NCI-H187 (cell line): ENCODE data around the gene TFDP1.

Experiments
- DNase-seq, 2 experiments: peaks; one replicate each; lab custom pipeline; 2025; lab: John Stamatoyannopoulos, UW

TFDP1 gene

GRCh38 chr13:113666951-113667701, 82.6 kb downstream of the TFDP1 start, which contains the start of gene GRK1:
Gene GRK1, plus strand, starts transcription at chr13:113667219. Its CDS starts 168 bp downstream, at chr13:113667387.
- no peak for DNase-seq

- DNase-seq, result no peak
Observed at GRCh38 chr13:113667771-113668490, 83.4 kb downstream of the TFDP1 start.

DNA sequence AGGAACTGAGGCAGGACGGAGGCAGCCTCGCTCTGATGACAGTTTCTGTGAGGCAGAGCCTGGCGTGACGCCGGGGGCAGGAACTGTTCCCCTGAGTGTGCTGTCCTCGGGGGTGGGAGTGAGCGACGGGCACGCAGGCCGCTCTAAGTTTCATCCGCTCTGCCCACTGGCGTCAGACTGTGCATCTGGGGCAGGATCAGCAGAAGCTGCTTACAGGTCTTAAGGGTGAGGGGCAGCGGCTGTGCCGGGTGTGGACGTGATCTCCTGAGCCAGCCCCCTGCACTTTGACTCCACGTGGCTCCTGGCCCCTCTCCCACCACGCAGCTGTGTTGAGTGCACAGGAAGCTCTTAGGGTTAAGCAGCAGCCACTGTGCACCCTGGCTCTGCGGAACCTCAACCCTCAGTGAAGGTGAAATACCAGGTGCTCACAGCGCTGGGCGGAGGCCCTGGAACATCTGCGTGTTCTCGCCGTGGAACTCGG, 84.0 kb downstream of the TFDP1 start:
- DNase-seq, result no peak

DNA sequence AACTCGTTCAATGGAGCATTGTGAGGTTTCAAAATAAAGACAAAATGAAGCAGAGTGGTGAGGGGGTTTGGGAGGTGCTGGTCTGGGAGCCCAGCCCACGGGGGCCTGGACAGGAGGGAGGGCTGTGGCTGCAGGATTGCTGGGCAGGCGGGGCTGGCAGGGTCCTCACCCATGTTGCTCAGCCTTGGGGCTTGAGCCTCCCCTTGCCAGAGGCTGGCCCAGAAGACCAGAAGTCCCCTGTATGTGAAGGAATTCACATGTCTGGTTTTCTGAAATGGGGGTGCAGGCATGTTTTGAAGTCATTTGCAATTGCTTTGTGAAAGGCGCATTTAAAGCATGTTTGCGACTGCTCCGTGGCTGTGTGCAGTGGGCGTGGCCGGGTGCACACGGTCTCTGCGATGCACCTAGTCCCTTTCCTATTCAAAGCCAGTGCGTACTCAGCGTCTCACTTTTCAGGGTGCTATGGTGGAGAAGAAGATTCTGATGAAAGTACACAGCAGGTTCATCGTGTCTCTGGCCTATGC, 84.7 kb downstream of the TFDP1 start:
- DNase-seq, result no peak

GRCh38 chr13:113669755-113670341, 85.3 kb downstream of the TFDP1 start:
- no peak for DNase-seq

DNA sequence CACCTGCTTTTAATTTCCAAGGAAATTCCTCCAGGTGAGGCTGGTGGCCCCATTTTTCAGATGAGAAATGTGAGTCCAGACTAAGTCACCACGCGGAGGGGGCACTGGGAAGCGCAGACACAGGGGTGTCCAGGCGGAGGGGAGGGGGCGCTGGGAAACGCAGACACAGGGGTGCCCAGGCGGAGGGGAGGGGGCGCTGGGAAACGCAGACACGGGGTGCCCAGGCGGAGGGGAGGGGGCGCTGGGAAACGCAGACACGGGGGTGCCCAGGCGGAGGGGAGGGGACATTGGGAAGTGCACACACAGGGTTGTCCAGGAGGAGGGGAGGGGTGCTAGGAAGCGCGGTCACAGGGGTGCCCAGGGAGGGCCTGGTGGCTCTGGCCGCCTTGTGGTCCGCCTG, 86.0 kb downstream of the TFDP1 start:
- no peak for DNase-seq

DNA sequence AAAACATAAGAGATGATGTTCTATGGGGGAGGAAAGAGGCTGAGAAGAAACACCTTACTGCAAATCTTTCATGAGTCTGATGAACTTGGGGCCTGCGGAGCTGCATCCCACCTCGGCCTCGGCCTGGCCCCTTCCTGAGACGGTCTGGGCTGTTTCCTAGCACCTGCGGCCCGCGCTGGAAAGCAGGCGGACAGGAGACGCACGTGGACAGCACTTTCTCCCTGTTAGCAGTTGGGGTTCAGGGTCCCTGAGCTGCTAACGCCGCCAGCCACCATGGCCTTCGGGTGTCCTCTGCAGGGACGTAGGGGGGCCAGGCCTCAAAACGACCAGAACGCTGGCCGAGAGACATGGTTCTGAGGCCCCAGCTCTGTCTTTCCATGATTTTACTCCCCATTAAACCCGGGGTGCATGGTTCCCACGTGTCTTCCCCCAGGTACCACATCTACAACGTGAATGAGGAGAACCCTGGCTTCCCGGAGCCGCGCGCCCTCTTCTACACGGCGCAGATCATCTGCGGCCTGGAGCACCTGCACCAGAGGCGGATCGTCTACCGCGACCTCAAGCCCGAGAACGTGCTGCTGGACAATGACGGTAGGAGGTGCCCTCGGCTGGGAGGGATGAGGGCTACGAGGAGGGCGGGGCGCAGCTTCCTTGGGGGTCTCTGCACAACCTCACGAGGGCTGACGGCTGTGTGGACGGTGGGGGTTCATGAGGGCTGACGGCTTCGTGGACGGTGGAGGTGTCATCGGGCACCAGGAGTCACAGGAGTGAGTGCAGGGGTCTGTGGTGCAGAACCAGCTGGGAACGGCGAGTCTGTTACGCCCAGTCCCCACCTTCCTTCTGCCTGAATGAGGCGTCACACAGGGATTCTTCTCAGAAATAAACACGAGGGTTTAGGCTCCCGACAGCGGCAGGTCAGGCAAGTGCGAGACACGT, 86.8 kb downstream of the TFDP1 start:
- DNase-seq, result no peak

DNA sequence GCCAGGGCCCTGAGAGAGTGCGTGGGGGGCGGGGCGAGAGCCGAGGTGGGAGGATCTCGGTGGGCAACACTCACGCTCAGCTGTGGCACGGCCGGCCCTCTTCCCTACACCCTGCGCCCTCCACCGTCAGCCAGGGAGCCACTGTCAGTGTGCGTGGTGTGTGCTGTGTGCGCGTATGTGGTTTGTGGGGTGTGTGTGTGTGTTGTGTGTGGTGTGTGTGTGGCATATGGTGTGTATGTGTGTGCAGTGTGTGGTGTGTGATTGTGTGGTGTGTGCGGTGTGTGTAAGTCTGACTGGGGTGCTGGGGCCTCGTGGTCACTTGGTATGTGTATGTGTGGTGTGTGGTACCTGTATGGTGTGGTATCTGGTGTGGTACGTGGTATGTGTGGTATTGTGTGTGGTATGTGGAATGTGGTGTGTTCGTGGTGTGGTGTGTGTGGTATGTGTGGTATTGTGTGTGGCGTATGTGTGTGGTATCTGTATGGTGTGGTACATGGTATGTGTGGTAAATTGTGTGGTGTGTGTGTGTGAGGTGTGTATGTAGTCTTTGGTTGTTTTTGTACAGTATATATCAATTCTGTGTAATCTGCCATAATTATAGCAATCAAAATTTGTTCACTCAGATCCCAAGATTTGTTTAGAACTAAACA, 87.6 kb downstream of the TFDP1 start:
- DNase-seq, result no peak
